CD14-positive monocyte (primary cell): ENCODE measurements around the gene RABL6. TPM values are rescaled to one million over a fixed set of nuclear protein-coding genes. Genes with fewer than 3 reads are reported as not detected.

Source experiments
- DNase-seq, 3 donors: peaks; one replicate each; pipeline ENCODE4 v3.0.0-alpha.2; 2011 to 2022
- H2AFZ ChIP-seq: 2 replicates; pipeline ENCODE4 v1.6.0; 2012; ENCODE audit warnings: mild to moderate bottlenecking, low read depth, low read length, inconsistent platforms; ENCODE audit not compliant: insufficient read depth, poor library complexity, severe bottlenecking
- H3K27ac ChIP-seq, 2 donors: 1 replicate in 1 of 2; 2 replicates in 1 of 2; pipeline ENCODE4 v1.5.1; 2012 to 2013; ENCODE audit warnings: low read length in 2 of 2, control low read depth in 1 of 2, inconsistent platforms in 1 of 2, low read depth in 1 of 2, mild to moderate bottlenecking in 1 of 2
- H3K27me3 ChIP-seq, 2 donors: one replicate each; pipeline versions ENCODE4 v1.6.0 to v1.6.1; 2011 to 2013; ENCODE audit warnings: low read length in 2 of 2; ENCODE audit not compliant: control insufficient read depth in 2 of 2, insufficient read depth in 2 of 2
- H3K36me3 ChIP-seq, 2 donors: replicated peaks in 1 of 2; 1 replicate in 1 of 2; 2 replicates in 1 of 2; pipeline versions ENCODE4 v1.5.1 to v1.6.1; 2012 to 2013; ENCODE audit warnings: low read length in 2 of 2, control low read depth in 1 of 2, inconsistent platforms in 1 of 2, mild to moderate bottlenecking in 1 of 2; ENCODE audit not compliant: insufficient read depth in 2 of 2, control insufficient read depth in 1 of 2
- H3K4me1 ChIP-seq, 2 donors: 1 replicate in 1 of 2; 2 replicates in 1 of 2; pipeline versions ENCODE4 v1.5.1 to v1.6.1; 2012 to 2013; ENCODE audit warnings: low read length in 2 of 2, control low read depth in 1 of 2, inconsistent platforms in 1 of 2, mild to moderate bottlenecking in 1 of 2, moderate library complexity in 1 of 2; ENCODE audit not compliant: insufficient read depth in 2 of 2, control insufficient read depth in 1 of 2
- H3K4me2 ChIP-seq: replicated peaks from 2 replicates; pipeline ENCODE3; 2012; ENCODE audit warnings: low read length, moderate library complexity, mild to moderate bottlenecking; ENCODE audit not compliant: poor library complexity, severe bottlenecking; ENCODE audit errors: extremely low read depth
- H3K4me3 ChIP-seq, 3 experiments: fragments of 200-600 bp in 1 of 3; sonication (generic) in 1 of 3; replicated peaks in 1 of 3; 1 replicate in 2 of 3; 2 replicates in 1 of 3; pipeline ENCODE4 v1.5.1; 2011 to 2013; ENCODE audit warnings: low read length in 3 of 3, mild to moderate bottlenecking in 3 of 3, control low read depth in 2 of 3, low read depth in 2 of 3, inconsistent platforms in 1 of 3, moderate library complexity in 1 of 3
- H3K79me2 ChIP-seq: 2 replicates; pipeline ENCODE4 v1.6.0; 2012; ENCODE audit warnings: mild to moderate bottlenecking, control low read depth, inconsistent platforms, low read length, moderate library complexity; ENCODE audit not compliant: insufficient read depth
- H3K9ac ChIP-seq: 2 replicates; pipeline ENCODE4 v1.6.0; 2017; ENCODE audit warnings: low read length, mild to moderate bottlenecking; ENCODE audit not compliant: insufficient read depth, poor library complexity, severe bottlenecking
- H3K9me3 ChIP-seq, 2 donors: replicated peaks in 1 of 2; 1 replicate in 1 of 2; 2 replicates in 1 of 2; pipeline versions ENCODE4 v1.5.1 to v1.6.1; 2012 to 2013; ENCODE audit warnings: low read length in 2 of 2, control low read depth in 1 of 2; ENCODE audit not compliant: control insufficient read depth in 1 of 2, insufficient read depth in 1 of 2
- H4K20me1 ChIP-seq: 2 replicates; pipeline ENCODE4 v1.6.0; 2012; ENCODE audit warnings: mild to moderate bottlenecking, low read length, control low read depth, moderate library complexity; ENCODE audit not compliant: insufficient read depth
- H3K27ac Mint-ChIP-seq, 7 donors: one replicate each; pipeline ENCODE4 v1.8.0; 2020; ENCODE audit warnings: mild to moderate bottlenecking in 7 of 7, mixed read lengths in 7 of 7, moderate library complexity in 6 of 7, inconsistent platforms in 2 of 7
- H3K27me3 Mint-ChIP-seq, 3 donors: one replicate each; pipeline ENCODE4 v1.8.0; 2021 to 2022; ENCODE audit warnings: low read depth in 3 of 3, mild to moderate bottlenecking in 3 of 3, mixed read lengths in 3 of 3, moderate library complexity in 3 of 3, inconsistent platforms in 1 of 3
- H3K36me3 Mint-ChIP-seq, 2 donors: one replicate each; pipeline ENCODE4 v1.8.0; 2020; ENCODE audit warnings: mixed read lengths in 2 of 2, inconsistent platforms in 1 of 2, mild to moderate bottlenecking in 1 of 2
- H3K4me1 Mint-ChIP-seq: one replicate; pipeline ENCODE4 v1.8.0; 2020; ENCODE audit warnings: mild to moderate bottlenecking, mixed read lengths
- H3K4me3 Mint-ChIP-seq, 2 donors: one replicate each; pipeline ENCODE4 v1.8.0; 2020; ENCODE audit warnings: mild to moderate bottlenecking in 2 of 2, mixed read lengths in 2 of 2, moderate library complexity in 1 of 2
- H3K9me3 Mint-ChIP-seq, 7 donors: one replicate each; pipeline ENCODE4 v1.8.0; 2020 to 2022; ENCODE audit warnings: mixed read lengths in 7 of 7, mild to moderate bottlenecking in 6 of 7, moderate library complexity in 6 of 7, inconsistent platforms in 2 of 7
- CTCF ChIP-seq: fragments of 200-600 bp; IDR thresholded peaks from one replicate; pipeline ENCODE4 v1.8.0; 2022; ENCODE audit warnings: antibody characterized with exemption, mild to moderate bottlenecking
- WGBS: methylation state at CpG from one replicate; pipeline ENCODE4 v1.1.5; 2013; ENCODE audit warnings: missing lambda C conversion rate; ENCODE audit not compliant: insufficient coverage; 5-methylcytosine and 5-hydroxymethylcytosine counted together
- intact Hi-C, 2 donors: fragments of 100-400 bp; cut with micrococcal nuclease; formaldehyde crosslinking; loops; one replicate each; pipeline versions ENCODE4 v1.15.0 to v1.15.1; 2023
- polyA plus RNA-seq, 3 donors: library from polyadenylated mRNA; depleted of rRNA in 1 of 3; unstranded in 2 of 3; stranded (reverse) in 1 of 3; fragments of 300-500 nt in 2 of 3; fragments of >200 nt in 1 of 3; fragmentation: Illumina TruSeq in 2 of 3; gene quantifications; 1 replicate in 2 of 3; 2 replicates in 1 of 3; pipeline ENCODE4 v1.2.3, GENCODE V29; 2012 to 2021

RABL6 gene
- polyA plus RNA-seq, 3 donors: 6.7 to 30.9 (median 8.1) TPM

DNA sequence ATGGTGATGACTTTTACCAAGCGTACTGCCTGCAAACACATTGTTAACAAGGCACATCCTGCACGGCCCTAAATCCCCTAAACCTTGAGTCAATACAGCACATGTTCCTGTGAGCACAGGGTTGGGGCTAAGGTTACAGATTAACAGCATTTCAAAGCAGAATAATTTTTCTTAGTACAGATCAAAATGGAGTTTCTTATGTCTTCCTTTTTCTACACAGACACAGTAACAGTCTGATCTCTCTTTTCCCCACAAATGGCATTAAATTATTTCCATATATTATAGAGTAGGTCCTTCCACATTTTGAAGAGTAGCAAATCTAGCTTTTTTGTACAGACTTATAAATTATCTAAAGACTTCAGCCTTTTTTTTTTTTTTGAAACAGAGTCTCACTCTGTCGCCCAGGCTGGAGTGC lies 18.2 kb upstream of the RABL6 start:
- peaks cover 14% of the 10 kb centered on the region for H4K20me1 ChIP-seq
- no peaks in the 10 kb centered on the region for H3K9me3 ChIP-seq
- H3K4me3 ChIP-seq: no peak overlapping the region
- H3K27me3 Mint-ChIP-seq: peaks cover 0 to 3% (median 0%) of the 10 kb centered on the region in 3 donors
- H3K4me3 Mint-ChIP-seq: no peak overlapping the region
- peaks cover 18% of the 10 kb centered on the region for H3K4me1 Mint-ChIP-seq
- no CpG with 5 or more reads among the region's 3 CpGs for whole genome bisulfite sequencing
- DNase-seq: no peak
- no peaks in the 10 kb centered on the region for H3K9me3 Mint-ChIP-seq
- no peak for TF ChIP-seq CTCF
- H3K27me3 ChIP-seq: no peaks in the 10 kb centered on the region
- H3K27ac ChIP-seq: no peak overlapping the region
- H3K79me2 ChIP-seq: peaks cover 4% of the 10 kb centered on the region
- H3K4me2 ChIP-seq: no peak overlapping the region
- no peak overlapping the region for H2AFZ ChIP-seq
- peaks cover 20 to 24% of the 10 kb centered on the region in 2 donors for H3K4me1 ChIP-seq
- no peaks in the 10 kb centered on the region for H3K36me3 ChIP-seq
- intact Hi-C loops: loop anchor here (5.0 to 10.0 kb wide), 2 partner anchors 243 to 275 kb away; partner anchors contain the start of gene FUT7 (in 1 of the 2)
- H3K36me3 Mint-ChIP-seq: peaks cover 10 to 12% of the 10 kb centered on the region in 2 donors
- no peak overlapping the region for H3K27ac Mint-ChIP-seq
- H3K9ac ChIP-seq: no peak overlapping the region

DNA sequence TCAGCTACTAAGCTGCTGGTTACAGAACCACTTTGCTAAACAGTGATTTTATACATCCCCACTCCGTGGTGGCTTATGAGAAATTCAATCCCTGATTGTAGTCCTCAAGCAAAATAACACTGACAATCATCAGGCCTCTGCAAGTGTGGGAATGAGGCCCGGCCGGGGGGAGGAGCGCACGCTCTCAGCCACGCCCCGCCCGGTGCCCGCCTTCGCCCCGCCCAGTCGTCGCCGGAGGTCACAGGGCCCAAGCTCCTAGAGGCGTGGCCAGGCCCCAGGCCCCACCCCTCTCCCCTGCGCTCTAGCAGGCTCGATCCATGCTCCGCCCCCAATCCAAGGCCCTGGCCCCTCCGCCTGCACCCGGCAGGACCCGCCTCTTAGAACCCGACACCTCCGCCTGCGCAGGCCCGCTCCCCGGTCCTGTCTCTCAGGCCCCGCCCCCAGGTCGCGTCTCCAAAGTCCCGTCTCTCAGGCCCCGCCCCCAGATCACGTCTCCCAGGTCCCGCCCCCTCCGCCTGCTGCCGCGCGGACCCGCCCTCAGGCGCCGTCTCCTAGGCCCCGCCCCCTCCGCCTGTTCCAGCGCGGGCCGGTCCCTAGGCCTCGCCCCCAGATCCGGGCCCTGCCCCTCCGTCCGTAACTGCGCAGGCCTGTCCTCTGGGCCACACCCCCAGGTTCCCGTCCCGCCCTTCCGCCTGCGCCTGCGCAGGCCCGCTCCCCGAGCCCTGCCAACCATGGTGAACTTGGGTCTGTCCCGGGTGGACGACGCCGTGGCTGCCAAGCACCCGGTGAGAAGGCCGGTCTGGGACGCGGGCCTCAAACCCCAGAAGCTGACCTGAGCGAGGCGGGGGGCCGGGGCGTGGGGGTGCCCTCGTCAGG lies 16.9 kb upstream of the RABL6 start, which contains the start of gene TMEM141:
TSS of gene TMEM141 (plus strand) at position 705 of the 876 bp plus-strand sequence. CDS start at position 732, 27 bp downstream.
- peaks cover 4% of the 10 kb centered on the region for H3K79me2 ChIP-seq
- peak within 1 kb of the TSS; percentile 81 to 82 for H3K27ac ChIP-seq
- Mint-ChIP-seq H3K4me3 (peak within 1 kb of the TSS; percentile 75 to 86), H3K9me3 (peaks cover 0 to 1% (median 0%) of the 10 kb centered on the region in 7 donors), H3K4me1 (peaks cover 25% of the 10 kb centered on the region), H3K27ac (peak within 1 kb of the TSS; percentile 83 to 96 (median 93)), H3K36me3 (peaks cover 12% of the 10 kb centered on the region in 2 donors), H3K27me3 (peaks cover 3 to 14% (median 7%) of the 10 kb centered on the region in 3 donors)
- intact Hi-C loops: loop anchor here (2.0 to 5.0 kb wide), 4 partner anchors 16 to 308 kb away; partner anchors contain the start of genes PAXX (in 1 of the 2), PHPT1 (in 1 of the 2), RABL6 (in 1 of the 2) and SEC16A (in 1 of the 2)
- peak within 1 kb of the TSS; percentile 94 for H3K4me2 ChIP-seq
- H3K4me3 ChIP-seq: peak within 1 kb of the TSS; percentile 50 to 81 (median 55)
- H3K9me3 ChIP-seq: no peaks in the 10 kb centered on the region
- peak; percentile 97 to 99 (median 99) for DNase-seq
- H2AFZ ChIP-seq: peak within 1 kb of the TSS; percentile 89
- under 1% methylated on average over 68 of the region's 70 CpGs for WGBS
- peaks cover 0 to 5% of the 10 kb centered on the region in 2 donors for H3K27me3 ChIP-seq
- H3K36me3 ChIP-seq: no peaks in the 10 kb centered on the region
- H3K4me1 ChIP-seq: peaks cover 29 to 35% of the 10 kb centered on the region in 2 donors
- TF ChIP-seq CTCF: no peak
- peak within 1 kb of the TSS; percentile 66 for H3K9ac ChIP-seq
- peaks cover 14% of the 10 kb centered on the region for H4K20me1 ChIP-seq
